Esophagus muscularis mucosa (tissue), 4 donors: ENCODE data around the gene SLC4A4. TPM values are rescaled to one million over a fixed set of nuclear protein-coding genes. Genes with fewer than 3 reads are reported as not detected.

ENCODE experiments used
- DNase-seq: peaks from one replicate; pipeline ENCODE4 v3.0.0-alpha.2; 2017; ENCODE audit errors: extremely low spot score
- H3K27ac ChIP-seq, 4 donors: fragments of 200-600 bp; sonication (generic); replicated peaks in 1 of 4; 1 replicate in 3 of 4; 2 replicates in 1 of 4; pipeline ENCODE4 v1.5.1; 2016 to 2019; ENCODE audit warnings: mild to moderate bottlenecking in 1 of 4
- H3K27me3 ChIP-seq, 4 donors: fragments of 200-600 bp; sonication (generic); one replicate each; pipeline versions ENCODE4 v1.5.1 to v1.6.0; 2016 to 2019
- H3K36me3 ChIP-seq, 4 donors: fragments of 200-600 bp; sonication (generic); one replicate each; pipeline ENCODE4 v1.5.1; 2016 to 2019
- H3K4me1 ChIP-seq, 4 donors: fragments of 200-600 bp; sonication (generic); one replicate each; pipeline ENCODE4 v1.5.1; 2016 to 2019
- H3K4me3 ChIP-seq, 4 donors: fragments of 200-600 bp; sonication (generic); 1 replicate in 2 of 4; 2 replicates in 2 of 4; pipeline ENCODE4 v1.5.1; 2016 to 2019; ENCODE audit warnings: mild to moderate bottlenecking in 4 of 4, moderate library complexity in 1 of 4
- H3K9me3 ChIP-seq, 4 donors: fragments of 200-600 bp; sonication (generic); 1 replicate in 3 of 4; 2 replicates in 1 of 4; pipeline ENCODE4 v1.5.1; 2016 to 2019
- CTCF ChIP-seq, 3 experiments: fragments of 200-600 bp in 2 of 3; fragments of 450-650 bp in 1 of 3; sonication (generic) in 2 of 3; IDR thresholded peaks; one replicate each; pipeline ENCODE4 v1.5.1; 2017 to 2019; ENCODE audit warnings: antibody characterized with exemption in 3 of 3, mild to moderate bottlenecking in 2 of 3, moderate library complexity in 1 of 3
- EP300 ChIP-seq: sonication (generic); formaldehyde crosslinking; IDR thresholded peaks from one replicate; pipeline ENCODE4 v1.6.1; 2017; ENCODE audit warnings: antibody characterized with exemption
- POLR2A ChIP-seq: fragments of 450-650 bp; IDR thresholded peaks from one replicate; pipeline ENCODE4 v1.6.1; 2017; ENCODE audit warnings: antibody characterized with exemption, moderate library complexity, mild to moderate bottlenecking, low read depth
- POLR2AphosphoS5 ChIP-seq, 2 donors: sonication (generic); formaldehyde crosslinking; IDR thresholded peaks; one replicate each; pipeline ENCODE4 v1.6.1; 2017; ENCODE audit warnings: antibody characterized with exemption in 2 of 2
- WGBS: methylation state at CpG from one replicate; pipeline ENCODE4 v1.1.5; 2018; 5-methylcytosine and 5-hydroxymethylcytosine counted together
- intact Hi-C: fragments of 100-400 bp; cut with DNase I; formaldehyde crosslinking; loops from one replicate; pipeline ENCODE4 v1.15.1; 2023
- total RNA-seq, 4 donors: library from RNA; depleted of rRNA; stranded (reverse); fragments of >200 nt; gene quantifications; one replicate each; pipeline versions ENCODE4 v1.1.0 to v1.2.1, GENCODE V29; 2016

The SLC4A4 gene
- total RNA-seq, 4 donors from 2014 or later = 1.2 to 4.8 (median 2.7) TPM

- no peak for DNase-seq
- H3K9me3 ChIP-seq = no peaks in the 10 kb centered on the region
- WGBS = 69% methylated on average over 1 of the region's 1 CpG
- intact Hi-C loops = no loop called here
- TF ChIP-seq POLR2A = no peak
- no peak for TF ChIP-seq CTCF (IDR thresholded peaks at IDR 0.05)
- no peak for TF ChIP-seq EP300
- TF ChIP-seq POLR2AphosphoS5 (IDR thresholded peaks at IDR 0.05) = no peak
- no peaks in the 10 kb centered on the region for H3K27me3 ChIP-seq
- no peaks in the 10 kb centered on the region for H3K36me3 ChIP-seq
- no peak overlapping the region for H3K27ac ChIP-seq
- H3K4me3 ChIP-seq = no peak overlapping the region
- H3K4me1 ChIP-seq = no peaks in the 10 kb centered on the region
These were observed 57.6 kb downstream of the SLC4A4 start for GRCh38 chr4:71396382-71396781.

GRCh38 chr4:71400810-71401209, 62.0 kb downstream of the SLC4A4 start:
- H3K36me3 ChIP-seq = no peaks in the 10 kb centered on the region
- H3K27me3 ChIP-seq = no peaks in the 10 kb centered on the region
- no peaks in the 10 kb centered on the region for H3K9me3 ChIP-seq
- no peak overlapping the region for H3K4me3 ChIP-seq
- intact Hi-C loops = no loop called here
- no peak for TF ChIP-seq EP300
- TF ChIP-seq CTCF (IDR thresholded peaks at IDR 0.05) = no peak
- TF ChIP-seq POLR2AphosphoS5 (IDR thresholded peaks at IDR 0.05) = no peak
- TF ChIP-seq POLR2A = no peak
- H3K4me1 ChIP-seq = no peaks in the 10 kb centered on the region
- no peak for DNase-seq
- no peak overlapping the region for H3K27ac ChIP-seq

- DNase-seq = no peak
- no peak overlapping the region for H3K4me3 ChIP-seq
- H3K9me3 ChIP-seq = no peaks in the 10 kb centered on the region
- no peaks in the 10 kb centered on the region for H3K4me1 ChIP-seq
- intact Hi-C loops = no loop called here
- TF ChIP-seq POLR2AphosphoS5 (IDR thresholded peaks at IDR 0.05) (no peak), POLR2A (no peak), EP300 (no peak)
- no peaks in the 10 kb centered on the region for H3K36me3 ChIP-seq
- no peaks in the 10 kb centered on the region for H3K27me3 ChIP-seq
- no peak overlapping the region for H3K27ac ChIP-seq
These were observed 63.8 kb downstream of the SLC4A4 start for GRCh38 chr4:71402616-71403015.

- Histone ChIP-seq H3K4me1 (no peaks in the 10 kb centered on the region), H3K27me3 (no peaks in the 10 kb centered on the region), H3K36me3 (no peaks in the 10 kb centered on the region), H3K4me3 (no peak overlapping the region), H3K9me3 (peaks cover 0 to 5% (median 3%) of the 10 kb centered on the region in 4 donors), H3K27ac (no peak overlapping the region)
- 96% methylated on average over 1 of the region's 1 CpG for WGBS
- intact Hi-C loops = no loop called here
- TF ChIP-seq POLR2AphosphoS5 (IDR thresholded peaks at IDR 0.05) = no peak
- no peak for TF ChIP-seq POLR2A
- no peak for TF ChIP-seq CTCF (IDR thresholded peaks at IDR 0.05)
- TF ChIP-seq EP300 = no peak
- DNase-seq = no peak
These were observed 65.2 kb downstream of the SLC4A4 start for GRCh38 chr4:71404049-71404448.

GRCh38 chr4:71405791-71406190, 67.0 kb downstream of the SLC4A4 start:
- Histone ChIP-seq H3K9me3 (peaks cover 0 to 11% (median 9%) of the 10 kb centered on the region in 4 donors), H3K27me3 (no peaks in the 10 kb centered on the region), H3K4me3 (no peak overlapping the region), H3K27ac (no peak overlapping the region), H3K36me3 (no peaks in the 10 kb centered on the region), H3K4me1 (no peaks in the 10 kb centered on the region)
- intact Hi-C loops = no loop called here
- DNase-seq = no peak
- TF ChIP-seq POLR2A (no peak), POLR2AphosphoS5 (IDR thresholded peaks at IDR 0.05) (no peak), EP300 (no peak), CTCF (IDR thresholded peaks at IDR 0.05) (no peak)
- 50% methylated on average over 2 of the region's 2 CpGs for WGBS
